GM18511 (cell line): ENCODE results near the gene MTTP.

ENCODE experiments used
- ATAC-seq: cut with Tn5 transposase; IDR thresholded peaks from one replicate; pipeline ENCODE4 v1.9.1; 2021; ENCODE audit warnings: mild to moderate bottlenecking, moderate library complexity; ENCODE audit not compliant: unreplicated experiment

Gene MTTP

DNA sequence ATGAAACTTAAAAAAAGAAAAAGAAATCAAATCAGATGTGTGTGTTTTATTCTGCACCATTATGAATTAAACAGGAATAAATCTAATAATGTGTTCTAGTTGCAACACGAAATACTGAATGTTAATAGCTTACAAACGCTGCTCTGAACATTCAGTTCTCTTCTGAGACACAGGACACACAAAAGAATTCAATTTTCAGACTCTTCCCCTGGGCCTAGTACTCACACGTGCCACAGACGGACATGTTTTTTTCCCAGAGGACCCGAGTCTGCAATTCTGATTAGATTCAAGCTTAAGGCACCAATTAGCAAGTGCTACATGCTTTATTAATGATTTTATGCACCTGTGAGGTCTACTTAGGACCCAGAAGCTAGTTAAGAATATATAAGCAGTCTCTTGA is 62.5 kb downstream of the MTTP start:
- ATAC-seq, result no peak

DNA sequence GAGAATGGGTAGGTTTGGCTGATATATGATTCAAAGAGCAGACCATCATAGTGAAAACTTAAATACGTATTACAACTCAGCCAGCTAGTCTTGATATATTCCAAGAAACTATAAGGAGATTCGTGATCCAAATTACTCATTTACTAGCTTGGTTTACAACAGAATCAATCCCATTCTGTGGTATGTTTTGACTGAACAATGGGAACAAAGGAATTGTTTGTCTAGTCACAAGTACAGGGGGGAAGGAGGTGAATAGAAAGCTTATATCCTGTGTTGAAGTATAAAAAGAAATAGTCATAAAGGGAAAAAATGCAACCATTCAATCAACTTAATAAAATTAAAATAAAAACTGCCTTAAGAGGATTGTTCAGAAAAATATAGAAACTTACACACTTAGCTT is 66.1 kb downstream of the MTTP start:
- no peak for ATAC-seq

DNA sequence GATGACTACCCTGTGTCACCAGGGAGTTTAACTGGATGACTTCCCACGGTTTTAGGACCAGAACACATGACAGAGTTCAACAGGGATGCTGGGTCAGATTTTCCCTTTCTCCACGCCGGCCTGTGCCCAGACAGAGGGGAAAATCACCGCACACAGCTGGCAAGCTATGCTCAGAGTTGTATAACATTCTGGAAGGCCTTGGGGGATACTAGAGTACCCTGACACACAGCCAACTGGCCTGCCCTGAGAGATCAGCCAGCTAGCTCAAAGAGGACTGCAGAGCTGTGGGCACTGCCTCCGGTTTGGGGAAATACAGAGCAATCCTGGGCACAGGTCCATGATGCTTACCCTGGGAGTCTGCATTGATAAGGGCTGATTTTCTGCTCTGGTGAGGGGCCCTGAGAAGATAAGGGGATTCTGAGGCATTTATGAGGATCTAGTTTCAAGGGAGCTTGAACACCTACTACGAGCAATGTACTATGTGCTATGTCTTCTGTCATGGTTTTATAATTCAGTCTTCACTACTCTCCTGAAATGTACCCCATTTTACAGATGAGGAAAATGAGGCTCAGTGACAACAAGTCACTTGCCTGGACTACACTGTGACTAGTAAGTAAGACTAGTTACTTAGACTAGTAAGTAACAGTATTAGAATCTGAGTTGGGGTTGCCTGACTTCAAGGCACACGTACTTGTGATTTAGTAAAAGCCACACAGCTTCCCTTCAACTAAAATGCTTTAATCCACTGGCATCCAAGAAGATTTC is 68.3 kb downstream of the MTTP start:
- ATAC-seq, result no peak

DNA sequence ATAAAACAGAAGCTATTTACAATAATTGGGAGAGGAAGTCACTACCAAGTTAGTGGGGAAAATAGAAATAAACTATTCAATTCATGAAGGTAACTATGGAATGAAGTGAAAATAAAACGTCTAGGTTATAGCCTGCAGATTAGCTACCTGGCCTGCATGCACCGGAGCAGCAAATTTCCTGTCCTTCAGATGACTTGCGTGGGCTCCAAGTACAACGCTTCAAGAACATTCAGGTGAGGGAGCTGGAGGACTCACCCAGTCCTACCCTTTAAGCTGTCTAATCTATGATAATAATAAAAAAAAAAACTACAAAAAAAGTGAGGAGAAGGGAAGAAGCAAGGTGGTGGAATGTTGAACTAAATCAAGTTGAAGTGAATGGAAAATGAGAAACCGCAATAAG is 69.8 kb downstream of the MTTP start:
- no peak for ATAC-seq

DNA sequence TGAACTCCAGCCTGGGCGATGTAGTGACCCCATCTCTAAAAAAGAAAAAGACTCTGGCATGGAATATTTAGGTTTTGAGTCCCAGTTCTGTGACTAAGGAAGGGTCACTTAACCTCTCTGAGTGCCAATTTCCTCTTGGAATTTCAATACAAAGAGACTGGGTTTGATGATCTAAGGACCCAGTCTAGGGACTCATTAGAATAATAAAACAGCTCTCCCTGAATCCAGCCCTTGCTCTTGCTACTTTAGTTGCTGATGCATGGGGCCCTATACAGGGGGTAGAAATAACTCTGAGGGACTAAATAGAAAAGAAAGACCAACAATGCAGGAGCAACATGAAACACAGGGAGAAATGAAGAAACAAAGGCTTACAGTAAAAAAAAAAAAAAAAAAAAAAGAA is 70.4 kb downstream of the MTTP start:
- ATAC-seq, result no peak

DNA sequence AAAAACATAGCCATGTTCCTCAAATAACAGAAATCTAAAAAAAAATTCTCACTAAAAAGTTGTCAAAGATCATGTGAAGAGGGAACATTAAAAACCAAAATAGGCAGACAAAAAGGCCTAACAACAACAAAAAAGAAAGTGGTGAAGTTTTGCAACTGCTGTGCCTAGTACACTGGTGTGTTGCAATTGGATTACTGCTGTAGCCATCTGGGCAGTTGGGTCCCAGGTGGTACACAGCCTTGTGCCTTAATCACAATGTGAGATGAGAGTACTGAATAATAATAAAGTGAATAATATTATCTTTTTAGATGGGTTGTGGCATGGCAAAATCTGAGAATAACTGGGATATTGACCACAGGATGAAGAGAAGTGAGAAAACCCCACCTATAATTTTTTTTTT is 71.0 kb downstream of the MTTP start:
- no peak for ATAC-seq

DNA sequence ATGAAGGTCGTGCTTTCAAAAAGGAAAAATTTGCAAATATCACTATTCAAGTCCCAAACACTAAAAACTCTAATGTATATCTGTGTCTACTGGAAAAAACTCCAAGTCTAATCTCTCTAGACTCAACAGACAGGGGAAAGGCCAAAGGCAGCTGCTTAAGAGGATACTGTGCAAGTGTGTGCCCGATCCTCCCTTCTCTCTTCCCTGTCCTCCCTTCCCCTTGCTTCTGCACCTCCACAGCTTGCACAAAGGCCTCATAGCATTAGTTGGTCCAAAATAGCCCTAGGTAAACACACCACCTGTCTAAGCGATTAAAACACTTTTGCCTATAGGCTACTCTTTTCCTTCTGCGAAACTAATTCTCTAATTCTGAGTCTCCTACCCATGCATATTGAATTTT is 72.4 kb downstream of the MTTP start:
- no peak for ATAC-seq

DNA sequence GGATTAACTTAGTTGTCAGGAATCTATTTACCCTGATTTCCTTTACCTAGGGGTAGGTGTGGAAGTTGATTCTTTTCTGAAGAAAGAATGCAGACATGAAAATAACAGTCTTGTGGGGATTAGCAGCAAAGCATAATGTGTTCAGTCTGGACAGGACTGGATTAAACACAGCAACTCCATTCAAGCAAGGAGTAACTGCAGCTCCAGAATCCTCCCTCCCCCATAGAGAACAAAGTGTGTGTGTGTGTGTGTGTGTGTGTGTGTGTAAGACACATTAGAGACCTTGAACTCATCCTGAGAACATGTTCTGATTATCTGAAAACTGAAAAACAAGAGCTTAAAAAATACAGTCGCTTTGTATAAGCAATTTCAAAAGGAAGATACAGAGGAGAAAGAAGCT is 73.7 kb downstream of the MTTP start:
- ATAC-seq, result no peak

DNA sequence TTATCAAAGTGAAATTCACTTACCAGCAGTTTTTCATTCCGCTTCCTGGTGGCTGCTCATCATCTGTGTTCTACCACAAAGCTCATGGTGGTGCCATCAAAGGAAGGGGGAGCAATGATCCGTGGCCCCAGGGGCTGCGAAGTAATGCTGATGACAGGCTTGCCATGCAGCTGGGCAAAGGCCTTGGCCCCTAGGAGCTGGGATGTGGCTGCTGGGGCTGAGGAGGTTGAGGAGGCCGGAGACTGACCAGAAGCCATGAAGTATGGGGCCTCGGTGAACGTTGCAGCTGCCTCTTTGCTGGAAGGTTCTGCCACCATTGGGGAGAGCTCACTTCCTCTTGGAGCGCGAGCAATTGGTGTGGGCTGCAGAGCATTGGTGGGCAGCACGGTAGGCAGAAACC is 74.6 kb downstream of the MTTP start:
- ATAC-seq, result no peak

DNA sequence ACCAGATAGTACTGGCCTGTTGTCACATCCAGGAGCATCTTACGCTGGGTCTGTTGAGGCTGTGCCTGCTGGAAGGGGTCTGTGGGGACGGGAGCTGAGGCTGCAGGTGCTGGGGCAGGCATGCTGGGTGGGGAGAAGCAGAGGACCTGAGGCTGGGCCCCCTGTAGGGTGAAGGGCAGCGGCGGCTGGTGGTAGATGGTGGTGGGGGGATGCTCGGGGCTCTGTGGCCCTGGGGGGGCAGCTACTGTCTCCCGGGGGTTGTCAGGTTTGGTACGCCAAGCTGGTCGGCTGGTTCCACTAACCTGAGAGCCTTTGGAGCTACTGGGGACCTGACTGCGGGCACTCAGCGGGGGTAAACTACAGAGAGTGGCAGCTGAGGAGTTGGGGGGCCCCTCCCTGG is 75.2 kb downstream of the MTTP start:
- ATAC-seq, result no peak

DNA sequence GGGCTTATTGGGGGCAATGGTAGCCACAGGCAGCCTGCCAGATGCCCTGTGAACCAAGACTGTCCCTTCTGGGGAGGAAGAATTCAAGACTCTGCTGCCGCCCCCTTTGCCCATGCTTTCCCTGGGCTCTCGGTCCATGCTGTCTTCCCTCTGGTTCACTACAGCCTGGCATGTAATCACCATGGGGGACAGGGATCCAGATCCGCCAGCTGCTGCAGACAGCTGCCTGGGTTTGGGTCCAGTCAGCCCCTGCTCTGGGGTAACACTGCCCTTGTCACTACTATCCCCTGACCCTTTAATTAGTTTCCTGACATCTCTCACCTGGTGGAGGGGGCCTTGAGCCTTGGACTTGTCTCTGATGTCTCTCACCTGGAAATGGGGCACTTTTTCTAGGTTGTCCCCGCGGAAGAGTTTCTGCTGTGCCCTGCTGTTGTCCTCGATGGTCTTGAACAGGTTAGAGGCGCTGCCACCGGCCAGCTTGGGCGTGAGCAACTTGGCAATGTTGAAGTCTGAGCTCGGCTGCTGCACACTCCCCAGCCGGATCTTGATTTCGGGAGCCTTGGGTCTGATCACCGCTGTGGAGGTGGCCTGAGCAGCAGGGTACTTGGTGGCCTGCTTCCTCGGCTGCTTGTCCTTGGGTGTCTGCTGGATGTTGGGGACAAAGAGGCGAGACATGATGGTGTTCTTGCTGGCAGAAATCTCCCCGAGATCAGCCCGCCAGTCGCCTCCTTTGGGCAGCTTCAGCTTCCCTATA is 76.6 kb downstream of the MTTP start:
- ATAC-seq, result no peak

DNA sequence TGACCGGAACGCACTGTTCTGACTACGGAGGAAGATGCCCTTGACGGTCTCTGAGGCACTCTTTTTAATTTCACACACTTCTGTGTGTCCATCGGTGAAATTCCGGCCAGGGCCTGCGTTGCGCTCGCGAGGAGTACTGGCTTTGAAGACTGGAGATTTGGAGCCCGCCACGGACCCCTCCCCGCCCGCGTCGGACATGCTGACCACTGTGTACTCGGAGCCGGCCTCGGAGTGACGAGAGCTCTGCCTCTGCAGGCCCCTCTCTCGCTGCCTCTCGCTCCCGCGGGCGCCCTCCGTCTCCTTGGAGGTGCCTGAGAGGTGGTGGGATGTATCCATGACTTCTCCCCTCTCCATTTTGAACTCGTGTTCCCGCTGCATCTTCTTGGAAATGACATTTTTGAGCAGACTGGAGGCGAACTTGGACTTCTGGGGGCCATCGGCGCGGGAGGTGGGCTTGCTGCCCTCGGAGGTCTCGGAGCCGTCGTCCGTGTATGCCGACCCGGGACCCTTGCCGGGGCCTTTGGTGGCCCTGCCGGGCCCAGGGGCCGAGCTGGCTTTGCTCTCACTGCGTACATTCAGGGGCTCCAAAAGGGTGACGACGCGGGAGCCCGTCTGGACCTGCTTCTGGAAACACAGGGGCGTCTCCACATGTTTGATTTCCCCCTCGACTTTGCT is 77.3 kb downstream of the MTTP start:
- ATAC-seq, result no peak

DNA sequence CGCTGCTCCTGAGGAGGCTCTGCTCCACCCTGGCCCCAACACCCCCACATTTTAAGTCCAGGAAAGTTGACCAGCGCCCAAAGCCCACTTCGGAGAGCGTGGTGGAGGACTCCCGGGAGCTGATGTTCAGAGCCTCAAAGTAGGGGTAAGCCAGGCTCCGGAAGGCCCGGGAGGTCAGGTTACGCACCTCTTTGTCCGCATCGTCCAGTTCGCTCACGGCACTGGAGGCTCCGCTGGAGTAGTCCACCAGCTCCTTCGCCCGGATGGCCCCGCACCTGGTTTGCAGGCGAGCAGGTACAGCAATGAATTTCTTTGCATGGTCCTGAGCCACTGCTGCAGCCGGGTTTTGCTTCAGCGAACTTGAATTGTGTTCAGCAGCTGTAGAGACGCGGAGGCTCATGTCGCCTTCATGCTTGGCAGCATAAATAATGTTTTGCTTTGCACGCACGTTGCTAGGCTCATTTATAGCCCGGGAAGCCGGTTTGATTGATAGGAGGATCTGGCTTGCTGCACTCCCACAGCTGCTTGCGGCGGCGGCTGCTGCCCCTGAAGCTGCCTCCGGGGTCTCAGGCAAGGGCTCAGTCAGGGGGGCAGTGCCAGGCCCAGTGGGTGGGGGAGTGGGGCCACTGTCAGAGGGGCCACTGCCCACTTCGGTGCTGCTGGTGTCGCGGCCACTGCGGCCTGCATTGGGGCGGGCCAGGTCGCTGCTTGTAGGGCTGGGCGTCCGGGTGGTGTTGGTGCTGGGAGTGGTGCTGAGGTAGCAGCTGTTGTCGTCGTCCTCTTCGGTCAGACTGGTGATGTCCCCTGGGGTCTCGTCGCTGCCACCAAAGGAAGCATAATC is 78.2 kb downstream of the MTTP start:
- no peak for ATAC-seq

DNA sequence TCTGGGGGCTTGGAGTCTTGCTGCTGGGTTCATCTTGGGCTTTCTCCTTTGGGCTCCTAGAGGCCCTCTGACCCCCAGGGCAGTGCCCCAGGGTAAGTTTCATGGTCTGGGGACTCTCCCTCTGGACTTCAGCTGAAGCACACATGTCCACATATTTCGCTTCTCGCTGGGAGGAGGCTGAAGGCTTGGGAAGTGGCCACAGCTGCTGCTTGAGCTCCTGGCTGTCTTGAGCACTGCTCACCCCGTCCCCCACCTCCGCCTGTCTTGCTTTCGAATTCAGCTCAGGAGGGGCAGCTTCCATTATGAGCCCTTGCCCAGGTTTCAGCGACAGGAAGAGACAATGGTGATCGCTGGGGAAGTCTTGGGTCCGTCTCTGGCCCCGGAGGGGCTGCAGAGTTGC is 79.3 kb downstream of the MTTP start:
- ATAC-seq, result no peak

DNA sequence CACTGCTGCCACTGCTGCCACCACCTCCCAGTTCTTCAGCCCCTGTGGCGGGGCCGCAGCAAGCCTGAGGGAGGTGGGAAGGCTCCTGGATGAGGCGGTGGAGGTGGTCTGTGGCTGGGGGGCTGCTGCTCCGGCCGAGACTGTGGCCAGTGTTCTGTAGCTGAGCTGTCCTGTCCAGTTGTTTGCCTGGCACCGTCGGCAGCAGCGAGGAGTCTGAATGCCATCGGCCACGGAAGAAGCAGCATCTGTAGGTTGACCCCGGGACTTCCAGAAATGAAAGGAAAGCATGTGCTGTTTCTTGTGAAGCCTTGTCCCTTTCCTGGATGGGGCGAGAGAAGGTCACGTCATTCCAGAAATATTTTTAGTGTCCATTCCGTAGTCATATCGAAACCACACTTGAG is 79.7 kb downstream of the MTTP start:
- no peak for ATAC-seq

DNA sequence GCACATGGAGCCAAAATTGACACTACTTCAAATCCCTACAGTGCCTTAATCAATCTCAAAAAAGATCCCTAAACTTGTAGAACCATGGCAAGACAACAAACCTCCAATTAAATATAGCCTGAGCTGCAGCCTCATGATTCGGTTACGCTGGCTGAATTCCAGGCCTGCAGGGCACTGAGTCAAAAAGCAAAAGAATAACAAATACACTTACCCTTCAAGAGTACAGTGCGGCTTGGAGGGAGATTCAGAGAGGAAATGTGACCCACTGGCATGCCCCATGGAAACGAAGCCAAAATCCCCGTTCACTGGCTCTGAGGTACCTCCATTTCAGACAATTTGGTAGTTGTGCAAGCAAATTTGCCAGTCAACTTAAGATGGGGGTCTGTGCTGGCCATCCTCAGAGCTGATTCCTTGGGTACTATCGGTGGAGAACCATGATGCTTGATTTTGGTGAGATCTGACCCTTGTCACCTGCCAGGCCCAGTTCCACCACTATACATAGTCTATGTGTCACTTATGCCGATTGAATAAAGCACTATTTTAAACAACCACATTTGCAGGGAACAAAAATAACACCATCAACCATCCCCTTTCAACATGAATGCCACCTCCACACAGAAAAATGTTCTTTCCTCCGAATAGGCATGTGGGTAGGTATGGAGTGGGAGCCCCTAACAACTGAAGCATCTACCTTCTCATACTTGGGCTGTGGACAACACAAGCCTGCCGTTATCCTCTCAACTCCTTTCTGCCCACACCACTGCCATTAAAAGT is 80.9 kb downstream of the MTTP start:
- ATAC-seq, result no peak

DNA sequence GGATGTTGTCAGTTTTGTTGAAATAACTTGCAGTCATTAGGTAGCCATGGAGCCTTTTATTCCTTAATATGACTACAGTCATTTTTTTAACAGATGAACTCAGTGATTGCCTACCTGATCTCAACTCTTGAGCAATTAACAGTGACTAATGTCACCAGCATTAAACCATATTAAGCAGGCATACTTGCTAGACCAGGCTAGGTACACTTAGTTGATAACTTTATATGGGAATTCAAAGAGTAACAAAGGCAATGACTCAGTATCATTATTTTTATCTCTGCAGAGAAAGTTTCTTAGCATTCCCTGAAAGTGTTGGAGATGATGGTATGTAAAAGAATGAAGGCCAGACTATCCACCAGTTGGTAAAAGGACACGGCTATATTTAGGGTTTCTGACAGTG is 83.2 kb downstream of the MTTP start, which contains the start of gene C4orf54:
C4orf54 (minus strand) TSS at position 31 of the 400 bp plus-strand sequence. CDS start 3,180 bp downstream, outside the sequence.
- ATAC-seq, result no peak

DNA sequence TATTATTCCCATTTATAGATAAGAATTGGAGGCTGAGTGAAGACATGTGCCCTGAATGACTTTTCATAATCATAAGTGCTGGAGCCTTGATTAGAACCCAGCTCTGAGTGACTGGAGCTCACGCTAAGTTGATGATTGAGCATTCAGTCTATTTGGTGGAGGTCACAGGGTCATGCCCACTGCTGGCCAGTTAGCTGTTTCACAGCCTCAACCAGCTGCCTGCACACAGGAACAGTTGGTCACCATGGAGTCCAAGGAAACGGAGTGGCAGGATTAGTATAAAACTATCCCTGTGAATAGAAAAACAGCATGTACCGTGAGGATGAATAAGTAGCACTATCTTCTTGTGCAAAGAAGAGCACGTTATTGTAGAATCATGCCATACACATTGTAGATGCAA is 84.0 kb downstream of the MTTP start:
- ATAC-seq, result no peak

DNA sequence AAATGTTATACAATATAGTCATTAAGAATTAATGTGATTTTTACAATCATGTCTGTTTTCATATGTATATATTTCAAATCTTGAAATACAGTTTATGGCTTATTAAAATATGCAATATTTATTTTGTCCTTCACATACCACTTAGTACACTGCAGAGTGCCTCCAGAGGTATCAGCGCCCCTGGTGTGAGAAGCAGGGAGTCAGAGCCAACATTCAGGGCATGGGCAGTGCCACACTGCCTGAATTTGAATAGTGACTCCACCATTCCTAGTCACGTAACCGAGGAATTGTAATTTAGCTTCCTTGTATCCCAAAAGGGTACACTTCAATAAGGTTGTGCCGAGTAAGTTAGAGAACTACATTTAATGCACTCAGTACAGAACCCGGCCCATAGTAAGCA is 87.3 kb downstream of the MTTP start:
- ATAC-seq, result no peak

DNA sequence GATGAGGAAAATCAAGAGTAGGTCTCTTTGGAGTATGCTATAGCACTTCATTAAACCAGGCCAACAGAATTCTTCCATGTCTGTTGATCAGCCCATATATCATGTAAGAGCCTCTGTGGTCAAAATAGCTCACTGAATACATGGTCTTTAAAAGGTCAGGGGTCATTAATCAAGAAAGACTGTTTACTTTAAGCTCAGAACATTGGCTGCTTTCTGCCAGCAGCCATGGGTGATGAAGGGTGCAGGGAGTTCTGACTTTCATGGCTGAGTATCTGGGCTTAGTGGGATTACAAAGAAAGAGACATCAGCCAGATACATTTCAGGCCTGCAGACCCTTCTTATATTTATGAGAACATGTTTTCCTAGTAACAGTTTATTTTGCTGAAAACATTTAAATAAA is 90.1 kb downstream of the MTTP start:
- ATAC-seq, result no peak
